Breast epithelium (tissue), 3 donors: ENCODE measurements around the gene SLC35B4.

Experiments
- POLR2A ChIP-seq: fragments of 450-650 bp; IDR thresholded peaks from one replicate; pipeline ENCODE4 v1.6.1; 2016; ENCODE audit warnings: antibody characterized with exemption, mild to moderate bottlenecking, moderate library complexity
- POLR2AphosphoS5 ChIP-seq, 3 donors: sonication (generic); formaldehyde crosslinking; IDR thresholded peaks; one replicate each; pipeline ENCODE4 v1.6.1; 2017; ENCODE audit warnings: antibody characterized with exemption in 3 of 3
- TF ChIP-seq, protein P1 (sequence below), 3 donors: fragments of 450-650 bp; IDR thresholded peaks; one replicate each; pipeline ENCODE4 v1.5.1; 2016 to 2017; ENCODE audit warnings: antibody characterized with exemption in 3 of 3, mild to moderate bottlenecking in 3 of 3, moderate library complexity in 3 of 3

DNA sequence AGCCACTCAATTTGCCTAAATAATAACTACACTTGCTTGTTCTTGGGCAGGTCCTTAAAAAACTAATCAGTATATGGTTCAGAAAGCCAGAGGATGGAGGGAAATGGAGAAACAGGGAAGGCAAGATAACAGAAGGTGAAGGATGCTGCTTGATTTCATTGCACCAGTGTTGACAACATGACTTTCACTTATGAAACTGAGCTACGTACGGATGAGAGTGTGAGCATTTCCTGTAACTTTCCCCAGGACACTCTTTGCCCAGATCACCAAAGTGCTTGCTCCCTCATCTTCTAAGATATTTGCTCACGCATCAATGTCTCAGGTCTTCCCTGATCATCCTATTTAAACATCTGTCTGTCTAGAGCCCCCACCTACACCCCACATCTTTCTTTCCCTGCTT is 37.4 kb downstream of the SLC35B4 start:
- TF ChIP-seq, protein P1, sequence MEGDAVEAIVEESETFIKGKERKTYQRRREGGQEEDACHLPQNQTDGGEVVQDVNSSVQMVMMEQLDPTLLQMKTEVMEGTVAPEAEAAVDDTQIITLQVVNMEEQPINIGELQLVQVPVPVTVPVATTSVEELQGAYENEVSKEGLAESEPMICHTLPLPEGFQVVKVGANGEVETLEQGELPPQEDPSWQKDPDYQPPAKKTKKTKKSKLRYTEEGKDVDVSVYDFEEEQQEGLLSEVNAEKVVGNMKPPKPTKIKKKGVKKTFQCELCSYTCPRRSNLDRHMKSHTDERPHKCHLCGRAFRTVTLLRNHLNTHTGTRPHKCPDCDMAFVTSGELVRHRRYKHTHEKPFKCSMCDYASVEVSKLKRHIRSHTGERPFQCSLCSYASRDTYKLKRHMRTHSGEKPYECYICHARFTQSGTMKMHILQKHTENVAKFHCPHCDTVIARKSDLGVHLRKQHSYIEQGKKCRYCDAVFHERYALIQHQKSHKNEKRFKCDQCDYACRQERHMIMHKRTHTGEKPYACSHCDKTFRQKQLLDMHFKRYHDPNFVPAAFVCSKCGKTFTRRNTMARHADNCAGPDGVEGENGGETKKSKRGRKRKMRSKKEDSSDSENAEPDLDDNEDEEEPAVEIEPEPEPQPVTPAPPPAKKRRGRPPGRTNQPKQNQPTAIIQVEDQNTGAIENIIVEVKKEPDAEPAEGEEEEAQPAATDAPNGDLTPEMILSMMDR (IDR thresholded peaks at IDR 0.05) = no peak
- TF ChIP-seq POLR2AphosphoS5 (IDR thresholded peaks at IDR 0.05) = no peak
- TF ChIP-seq POLR2A = no peak
